ENCODE results near the gene UNK. TPM values are rescaled to one million over a fixed set of nuclear protein-coding genes. Genes with fewer than 3 reads are reported as not detected.

The UNK gene
- total and polyA plus RNA-seq, 8 donors: 3.5 to 102 (median 19.5) TPM

DNA sequence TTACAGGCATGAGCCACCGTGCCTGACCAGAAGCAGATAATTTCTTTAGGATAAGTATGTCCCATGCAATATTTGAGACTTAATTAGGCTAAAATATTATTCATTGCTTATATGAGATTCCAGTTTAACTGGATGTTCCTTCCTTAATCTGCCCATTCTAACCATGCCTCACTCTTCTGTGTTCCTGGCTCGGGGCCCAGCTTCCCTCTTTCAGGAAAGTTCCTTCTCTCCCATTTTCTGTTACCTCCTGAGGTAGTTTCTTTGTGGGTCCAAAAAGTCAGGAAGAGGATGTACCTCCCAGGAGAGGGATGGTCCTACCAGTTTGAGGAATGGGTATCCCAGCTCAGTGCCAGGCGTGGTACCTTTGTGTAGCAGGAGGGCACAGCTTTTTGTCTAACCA lies 23.3 kb downstream of the UNK start:
- Histone ChIP-seq H3K27ac (peak overlapping the region in 4 of 5 donors; percentile 55 to 76 (median 68)), H3K27me3 (no peaks in the 10 kb centered on the region), H3K9me3 (no peaks in the 10 kb centered on the region), H3K36me3 (peaks cover 27 to 45% (median 41%) of the 10 kb centered on the region in 4 donors), H3K4me3 (no peak overlapping the region), H3K4me1 (peaks cover 22 to 31% (median 27%) of the 10 kb centered on the region in 4 donors)
- WGBS, 5 donors: 82 to 97% (median 87%) methylated on average over 3 of the region's 3 CpGs
- intact Hi-C loops (cut with DNase I; ENCODE audit: low total_unique reads): no loop called here
- DNase-seq: no peak
- TF ChIP-seq POLR2A (IDR thresholded peaks at IDR 0.05) (no peak), POLR2AphosphoS5 (IDR thresholded peaks at IDR 0.05) (no peak), EP300 (IDR thresholded peaks at IDR 0.05) (no peak)
- TF ChIP-seq, protein P1, sequence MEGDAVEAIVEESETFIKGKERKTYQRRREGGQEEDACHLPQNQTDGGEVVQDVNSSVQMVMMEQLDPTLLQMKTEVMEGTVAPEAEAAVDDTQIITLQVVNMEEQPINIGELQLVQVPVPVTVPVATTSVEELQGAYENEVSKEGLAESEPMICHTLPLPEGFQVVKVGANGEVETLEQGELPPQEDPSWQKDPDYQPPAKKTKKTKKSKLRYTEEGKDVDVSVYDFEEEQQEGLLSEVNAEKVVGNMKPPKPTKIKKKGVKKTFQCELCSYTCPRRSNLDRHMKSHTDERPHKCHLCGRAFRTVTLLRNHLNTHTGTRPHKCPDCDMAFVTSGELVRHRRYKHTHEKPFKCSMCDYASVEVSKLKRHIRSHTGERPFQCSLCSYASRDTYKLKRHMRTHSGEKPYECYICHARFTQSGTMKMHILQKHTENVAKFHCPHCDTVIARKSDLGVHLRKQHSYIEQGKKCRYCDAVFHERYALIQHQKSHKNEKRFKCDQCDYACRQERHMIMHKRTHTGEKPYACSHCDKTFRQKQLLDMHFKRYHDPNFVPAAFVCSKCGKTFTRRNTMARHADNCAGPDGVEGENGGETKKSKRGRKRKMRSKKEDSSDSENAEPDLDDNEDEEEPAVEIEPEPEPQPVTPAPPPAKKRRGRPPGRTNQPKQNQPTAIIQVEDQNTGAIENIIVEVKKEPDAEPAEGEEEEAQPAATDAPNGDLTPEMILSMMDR (IDR thresholded peaks at IDR 0.05): no peak

DNA sequence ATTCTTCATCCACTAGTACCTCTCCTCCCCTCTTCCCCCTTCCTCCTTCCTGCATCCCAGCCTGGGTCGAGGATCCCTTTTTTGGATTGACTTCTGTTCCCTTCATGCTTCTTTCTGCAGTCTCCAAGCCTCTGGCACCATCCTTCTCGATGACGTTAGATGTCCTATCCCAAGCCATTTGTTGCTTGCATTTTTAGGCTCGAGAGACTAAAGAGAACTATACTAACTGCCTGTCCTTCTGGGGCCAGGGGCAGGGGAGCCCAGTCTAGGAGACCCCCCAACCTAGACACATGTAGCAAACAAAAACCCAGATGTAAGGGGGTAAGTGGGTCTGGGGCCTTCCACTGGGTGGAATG lies 23.9 kb downstream of the UNK start:
- H3K4me1 ChIP-seq: peaks cover 22 to 31% (median 27%) of the 10 kb centered on the region in 4 donors
- DNase-seq: no peak
- H3K27me3 ChIP-seq: no peaks in the 10 kb centered on the region
- intact Hi-C loops (cut with DNase I; ENCODE audit: low total_unique reads): no loop called here
- H3K9me3 ChIP-seq: no peaks in the 10 kb centered on the region
- peak overlapping the region; percentile 43 to 76 (median 65) for H3K27ac ChIP-seq
- H3K4me3 ChIP-seq: no peak overlapping the region
- 60 to 80% (median 73%) methylated on average over 4 of the region's 4 CpGs for whole genome bisulfite sequencing, 5 donors
- H3K36me3 ChIP-seq: peaks cover 32 to 52% (median 43%) of the 10 kb centered on the region in 4 donors
- TF ChIP-seq POLR2AphosphoS5 (IDR thresholded peaks at IDR 0.05): no peak
- TF ChIP-seq EP300 (IDR thresholded peaks at IDR 0.05): no peak
- TF ChIP-seq, protein P1 (IDR thresholded peaks at IDR 0.05): no peak
- no peak for TF ChIP-seq POLR2A (IDR thresholded peaks at IDR 0.05)

DNA sequence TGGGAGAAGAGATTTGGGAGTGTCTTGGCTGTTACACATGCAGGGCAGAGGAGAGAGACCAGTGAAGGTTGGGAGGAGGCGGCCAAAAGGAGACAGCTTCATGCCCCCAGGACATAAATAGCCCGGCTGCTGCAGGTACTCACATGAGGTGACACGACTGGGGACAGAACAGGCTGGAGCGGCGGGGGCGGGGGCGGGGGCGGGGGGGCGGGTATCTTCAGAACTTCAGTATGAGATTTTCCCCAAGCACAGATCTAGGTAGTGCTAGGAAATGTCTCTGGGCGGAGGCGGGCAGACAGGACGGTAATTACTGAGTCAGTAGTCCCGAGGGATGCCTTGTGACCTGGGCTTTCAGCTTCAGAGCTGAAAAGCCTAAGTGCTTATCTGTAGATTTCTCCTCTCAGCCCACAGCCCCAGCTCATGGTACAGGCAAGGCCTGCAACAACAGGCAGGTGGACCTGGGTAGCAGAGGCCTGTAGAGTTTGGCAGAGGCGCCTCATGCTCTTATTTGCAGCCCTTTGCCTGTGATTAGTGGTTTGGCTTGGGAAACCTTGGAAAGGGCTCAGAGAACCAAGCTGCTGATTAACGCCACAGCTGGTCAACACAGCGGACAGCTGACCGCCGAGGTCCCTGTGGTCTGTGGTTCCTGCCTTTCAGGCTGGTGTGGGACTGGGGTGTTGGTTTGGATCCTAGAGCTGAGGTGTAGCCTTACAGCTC lies 24.5 kb downstream of the UNK start:
- TF ChIP-seq, protein P1 (IDR thresholded peaks at IDR 0.05): peak in 1 of 7 experiments; percentile 14
- TF ChIP-seq POLR2A (IDR thresholded peaks at IDR 0.05) (no peak), POLR2AphosphoS5 (IDR thresholded peaks at IDR 0.05) (peak in 1 of 3 donors; percentile 54)
- WGBS, 5 donors: 34 to 57% (median 53%) methylated on average over 14 to 18 of the region's 18 CpGs

DNA sequence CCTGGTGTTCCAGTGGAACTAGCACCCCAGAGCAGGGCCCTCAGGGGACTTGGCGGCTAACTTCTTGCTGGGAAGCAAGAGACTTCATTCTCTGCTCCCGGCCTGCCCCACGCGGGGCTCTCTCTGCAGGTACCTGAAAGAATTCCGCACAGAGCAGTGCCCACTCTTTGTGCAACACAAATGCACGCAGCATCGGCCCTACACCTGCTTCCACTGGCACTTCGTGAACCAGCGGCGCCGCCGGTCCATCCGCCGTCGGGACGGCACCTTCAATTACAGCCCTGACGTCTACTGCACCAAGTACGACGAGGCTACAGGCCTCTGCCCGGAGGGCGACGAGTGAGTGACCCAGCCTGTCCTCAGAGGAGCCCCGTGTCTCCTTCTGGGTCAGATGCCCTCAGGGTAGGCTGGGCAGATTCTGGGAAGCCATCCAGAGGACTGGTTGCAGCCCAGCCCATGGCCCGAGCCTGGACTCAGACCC lies 25.1 kb downstream of the UNK start:
- H3K27me3 ChIP-seq: no peaks in the 10 kb centered on the region
- peaks cover 35 to 56% (median 54%) of the 10 kb centered on the region in 4 donors for H3K36me3 ChIP-seq
- no peak for DNase-seq
- H3K27ac ChIP-seq: peak overlapping the region; percentile 44 to 76 (median 65)
- peaks cover 22 to 31% (median 27%) of the 10 kb centered on the region in 4 donors for H3K4me1 ChIP-seq
- intact Hi-C loops (cut with DNase I; ENCODE audit: low total_unique reads): no loop called here
- H3K4me3 ChIP-seq: no peak overlapping the region
- TF ChIP-seq, protein P1 (IDR thresholded peaks at IDR 0.05): no peak
- no peak for TF ChIP-seq POLR2A (IDR thresholded peaks at IDR 0.05)
- no peak for TF ChIP-seq EP300 (IDR thresholded peaks at IDR 0.05)
- no peak for TF ChIP-seq POLR2AphosphoS5 (IDR thresholded peaks at IDR 0.05)
- 68 to 86% (median 77%) methylated on average over 16 to 24 of the region's 24 CpGs for WGBS, 5 donors
- H3K9me3 ChIP-seq: no peaks in the 10 kb centered on the region

More for the DNA sequence above, 24.5 kb downstream of the UNK start:
- H3K9me3 ChIP-seq: no peaks in the 10 kb centered on the region
- H3K4me1 ChIP-seq: peaks cover 22 to 31% (median 27%) of the 10 kb centered on the region in 4 donors
- intact Hi-C loops (cut with DNase I; ENCODE audit: low total_unique reads): no loop called here
- H3K27ac ChIP-seq: peak overlapping the region; percentile 44 to 76 (median 65)
- no peak overlapping the region for H3K4me3 ChIP-seq
- peaks cover 32 to 54% (median 48%) of the 10 kb centered on the region in 4 donors for H3K36me3 ChIP-seq
- no peaks in the 10 kb centered on the region for H3K27me3 ChIP-seq
- peak in 1 of 2 donors; percentile 83 for DNase-seq
